Upper lobe of right lung (tissue), 1 donor: ENCODE data around the gene TNFRSF13B. TPM values are rescaled to one million over a fixed set of nuclear protein-coding genes. Genes with fewer than 3 reads are reported as not detected.

ENCODE experiments used
- ATAC-seq: fragments of 200-7000 bp; cut with Tn5 transposase; one replicate; pipeline ENCODE4 v1.9.1; 2020; ENCODE audit warnings: mild to moderate bottlenecking, moderate library complexity
- DNase-seq: peaks from one replicate; pipeline ENCODE4 v3.0.0-alpha.2; 2020
- H3K27ac ChIP-seq: fragments of 200-600 bp; one replicate; pipeline ENCODE4 v1.8.0; 2022
- H3K27me3 ChIP-seq: fragments of 200-600 bp; one replicate; pipeline ENCODE4 v1.8.0; 2022; ENCODE audit warnings: mild to moderate bottlenecking
- H3K36me3 ChIP-seq: fragments of 200-600 bp; one replicate; pipeline ENCODE4 v1.8.0; 2022
- H3K4me1 ChIP-seq: fragments of 200-600 bp; one replicate; pipeline ENCODE4 v1.8.0; 2022
- H3K4me3 ChIP-seq: fragments of 200-600 bp; one replicate; pipeline ENCODE4 v1.8.0; 2022; ENCODE audit warnings: mild to moderate bottlenecking
- H3K9me3 ChIP-seq: fragments of 200-600 bp; one replicate; pipeline ENCODE4 v1.8.0; 2022
- intact Hi-C: fragments of 100-400 bp; cut with DNase I; formaldehyde crosslinking; loops from one replicate; pipeline ENCODE4 v1.11.0; 2022
- total RNA-seq: library from RNA; stranded (reverse); fragmentation: NEBNext Ultra II Directional; extraction: Animal tissue kit (Norgen Biotek cat#: 25700); gene quantifications from one replicate; pipeline ENCODE4 v1.2.1, GENCODE V29; 2021
- TF ChIP-seq, protein P1 (sequence below): fragments of 200-600 bp; IDR thresholded peaks from one replicate; pipeline ENCODE4 v1.8.0; 2022; ENCODE audit warnings: antibody characterized with exemption
- donor health status: DM: no; HTN: yes; CAD: no; lungs with severe emphysema.

Gene TNFRSF13B
- total RNA-seq, 1 donor from 2014 or later = not detected

- peak; percentile 35 for DNase-seq
- TF ChIP-seq, protein P1, sequence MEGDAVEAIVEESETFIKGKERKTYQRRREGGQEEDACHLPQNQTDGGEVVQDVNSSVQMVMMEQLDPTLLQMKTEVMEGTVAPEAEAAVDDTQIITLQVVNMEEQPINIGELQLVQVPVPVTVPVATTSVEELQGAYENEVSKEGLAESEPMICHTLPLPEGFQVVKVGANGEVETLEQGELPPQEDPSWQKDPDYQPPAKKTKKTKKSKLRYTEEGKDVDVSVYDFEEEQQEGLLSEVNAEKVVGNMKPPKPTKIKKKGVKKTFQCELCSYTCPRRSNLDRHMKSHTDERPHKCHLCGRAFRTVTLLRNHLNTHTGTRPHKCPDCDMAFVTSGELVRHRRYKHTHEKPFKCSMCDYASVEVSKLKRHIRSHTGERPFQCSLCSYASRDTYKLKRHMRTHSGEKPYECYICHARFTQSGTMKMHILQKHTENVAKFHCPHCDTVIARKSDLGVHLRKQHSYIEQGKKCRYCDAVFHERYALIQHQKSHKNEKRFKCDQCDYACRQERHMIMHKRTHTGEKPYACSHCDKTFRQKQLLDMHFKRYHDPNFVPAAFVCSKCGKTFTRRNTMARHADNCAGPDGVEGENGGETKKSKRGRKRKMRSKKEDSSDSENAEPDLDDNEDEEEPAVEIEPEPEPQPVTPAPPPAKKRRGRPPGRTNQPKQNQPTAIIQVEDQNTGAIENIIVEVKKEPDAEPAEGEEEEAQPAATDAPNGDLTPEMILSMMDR = no peak
Observed at GRCh38 chr17:16933317-16934132, 38.4 kb downstream of the TNFRSF13B start.

DNA sequence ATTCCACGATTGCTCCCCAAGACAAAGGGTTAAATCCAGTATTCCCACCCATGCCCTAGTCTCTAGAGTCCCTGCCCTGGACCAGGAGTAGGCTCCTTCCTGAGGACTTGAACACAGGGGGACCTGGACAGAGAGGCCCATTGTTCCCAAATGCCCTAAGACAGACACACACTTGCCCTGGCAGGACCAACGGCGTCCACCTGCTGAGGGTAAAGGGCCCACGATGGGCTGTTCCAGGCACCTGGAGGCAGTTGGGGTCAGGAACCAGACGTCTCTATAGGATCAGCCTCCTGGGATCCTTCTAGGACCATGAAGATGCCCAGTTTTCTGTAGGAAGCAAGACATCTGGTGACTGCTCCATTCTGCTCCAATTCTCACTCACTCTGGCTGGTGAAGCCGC, 39.3 kb downstream of the TNFRSF13B start:
- DNase-seq = peak; percentile 28
- Histone ChIP-seq H3K27me3 (no peaks in the 10 kb centered on the region), H3K36me3 (no peaks in the 10 kb centered on the region), H3K4me1 (no peaks in the 10 kb centered on the region), H3K4me3 (no peak overlapping the region), H3K9me3 (no peaks in the 10 kb centered on the region), H3K27ac (no peak overlapping the region)
- intact Hi-C loops = no loop called here
- ATAC-seq = no peak
- TF ChIP-seq, protein P1 = no peak

More at GRCh38 chr17:16933317-16934132, 38.4 kb downstream of the TNFRSF13B start:
- Histone ChIP-seq H3K36me3 (no peaks in the 10 kb centered on the region), H3K27ac (no peak overlapping the region), H3K4me3 (no peak overlapping the region), H3K9me3 (no peaks in the 10 kb centered on the region), H3K4me1 (no peaks in the 10 kb centered on the region), H3K27me3 (no peaks in the 10 kb centered on the region)
- ATAC-seq = no peak
- intact Hi-C loops = no loop called here

DNA sequence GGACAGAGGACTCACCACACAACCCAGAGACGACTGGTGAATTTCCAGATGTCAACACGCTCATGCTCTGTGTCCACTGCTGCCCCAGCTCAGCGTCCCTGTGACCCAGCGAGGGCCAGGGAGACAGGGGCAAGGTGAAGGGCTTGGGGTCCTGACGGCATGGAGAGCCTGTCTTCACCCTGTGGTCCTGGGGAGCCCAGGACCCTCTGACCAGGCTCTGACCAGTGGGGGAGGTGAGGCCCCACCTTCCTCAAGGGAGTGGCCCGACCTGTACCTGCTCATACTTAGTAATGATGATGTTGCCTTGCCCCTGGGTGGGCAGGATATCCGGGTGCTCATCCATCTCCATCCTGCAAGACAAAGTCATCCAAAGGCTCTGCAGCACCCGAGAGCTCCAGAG, 39.8 kb downstream of the TNFRSF13B start:
- ATAC-seq (no peak), DNase-seq (peak; percentile 45)
- Histone ChIP-seq H3K27ac (no peak overlapping the region), H3K4me3 (no peak overlapping the region), H3K9me3 (no peaks in the 10 kb centered on the region), H3K27me3 (no peaks in the 10 kb centered on the region), H3K36me3 (no peaks in the 10 kb centered on the region), H3K4me1 (no peaks in the 10 kb centered on the region)
- intact Hi-C loops = no loop called here
- TF ChIP-seq, protein P1 = no peak

DNA sequence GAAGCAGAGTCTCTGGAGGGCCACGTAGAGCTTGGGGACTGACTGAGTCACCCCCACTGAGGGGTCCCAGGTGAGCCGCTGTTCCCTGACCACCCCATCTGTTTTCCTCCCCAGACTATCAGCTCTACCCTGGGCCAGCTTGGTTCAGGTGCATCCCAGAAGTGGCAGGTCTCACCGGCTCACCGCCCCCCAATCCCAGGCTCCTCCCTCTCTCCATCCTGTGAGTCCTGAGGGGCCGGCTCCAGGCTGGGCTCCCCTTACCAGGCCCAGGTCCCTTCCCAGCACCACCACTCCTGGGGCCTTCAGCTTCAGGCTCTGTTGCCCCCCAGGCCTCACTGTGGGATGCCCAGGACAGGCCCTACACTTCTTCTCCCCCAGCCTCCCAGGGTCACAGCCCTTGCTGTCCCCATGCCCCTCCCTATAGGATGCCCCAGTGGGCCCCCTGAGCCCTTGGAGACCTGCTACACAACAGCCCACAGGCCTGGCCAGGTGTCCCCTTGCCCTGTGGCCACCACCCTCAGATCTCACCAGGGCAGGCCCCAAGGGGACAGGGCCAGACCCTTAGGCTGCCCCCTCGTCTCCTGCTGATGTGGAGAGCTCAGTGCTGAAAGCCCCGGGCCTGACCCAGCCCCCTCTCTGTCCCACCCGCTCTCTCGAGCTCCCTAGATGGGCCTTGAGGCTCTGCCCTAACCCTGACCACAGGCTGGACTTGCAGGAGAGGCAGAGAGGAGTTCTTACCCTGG, 40.4 kb downstream of the TNFRSF13B start:
- DNase-seq (peak; percentile 58), ATAC-seq (no peak)
- no peak overlapping the region for H3K27ac ChIP-seq
- TF ChIP-seq, protein P1 = no peak
- H3K4me1 ChIP-seq = no peaks in the 10 kb centered on the region
- H3K4me3 ChIP-seq = no peak overlapping the region
- no peaks in the 10 kb centered on the region for H3K36me3 ChIP-seq
- no peaks in the 10 kb centered on the region for H3K9me3 ChIP-seq
- no peaks in the 10 kb centered on the region for H3K27me3 ChIP-seq
- intact Hi-C loops = no loop called here

DNA sequence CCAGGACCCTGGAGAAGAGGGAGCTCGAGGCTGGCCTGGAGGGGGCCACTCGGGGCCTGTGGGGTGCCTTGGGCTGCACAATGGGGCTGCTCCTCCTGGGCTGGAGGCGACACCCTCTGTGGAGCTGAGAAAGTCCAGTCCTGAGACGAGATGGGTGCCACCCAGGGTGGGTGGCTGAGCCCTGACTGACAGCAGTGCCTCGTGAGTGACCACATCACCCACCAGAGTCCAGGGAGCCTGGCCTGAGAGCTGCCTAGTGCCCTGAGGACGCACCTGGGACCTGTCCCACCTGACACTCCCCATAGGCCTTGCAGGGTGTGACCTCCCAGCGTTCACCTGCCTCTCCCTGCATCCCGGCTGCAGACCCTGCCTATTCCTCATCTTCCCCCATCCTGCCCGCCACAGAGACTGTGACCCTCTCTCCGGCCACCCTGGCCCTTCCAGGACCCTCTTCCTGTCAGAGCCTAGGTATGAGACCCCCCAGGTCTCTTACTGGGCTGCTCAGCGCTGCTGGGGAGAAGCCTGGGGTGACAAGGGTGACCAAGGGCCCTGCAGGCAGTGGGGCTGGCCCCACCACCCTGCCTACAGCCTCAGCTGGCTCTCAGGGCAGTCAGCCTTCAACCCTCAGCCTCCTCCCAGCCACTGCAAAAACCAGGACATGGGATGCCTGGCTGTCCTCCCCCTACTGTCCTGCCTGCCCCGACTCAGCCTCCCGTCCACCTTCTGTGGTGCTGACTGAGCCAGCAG, 41.2 kb downstream of the TNFRSF13B start:
- intact Hi-C loops = no loop called here
- DNase-seq (peak; percentile 58), ATAC-seq (no peak)
- Histone ChIP-seq H3K4me1 (no peaks in the 10 kb centered on the region), H3K9me3 (no peaks in the 10 kb centered on the region), H3K27ac (no peak overlapping the region), H3K36me3 (no peaks in the 10 kb centered on the region), H3K4me3 (no peak overlapping the region), H3K27me3 (no peaks in the 10 kb centered on the region)
- TF ChIP-seq, protein P1 = no peak
